ENCODE data around the gene JMJD1C. TPM values are rescaled to one million over a fixed set of nuclear protein-coding genes. Genes with fewer than 3 reads are reported as not detected.

The JMJD1C gene
- total RNA-seq, 2 experiments from 2014 or later = 99.2 to 118 TPM

- POLR2A ChIA-PET = no interaction called here
Measured at GRCh38 chr10:63498665-63499064, 32.9 kb upstream of the JMJD1C start.

GRCh38 chr10:63497321-63497720 is 31.5 kb upstream of the JMJD1C start:
- no peak for DNase-seq (ENCODE audit: low spot score)
- POLR2A ChIA-PET = no interaction called here

More at GRCh38 chr10:63498665-63499064, 32.9 kb upstream of the JMJD1C start:
- H4K20me1 ChIP-seq (ENCODE audit: insufficient read depth, low read length) = no peaks in the 10 kb centered on the region
- DNase-seq (ENCODE audit: low spot score) = no peak
- H3K4me1 ChIP-seq (ENCODE audit: insufficient read depth, low read length, poor library complexity, severe bottlenecking) = no peaks in the 10 kb centered on the region
- no peaks in the 10 kb centered on the region for H3K36me3 ChIP-seq (ENCODE audit: insufficient read depth, low read length)
- H3K4me2 ChIP-seq (ENCODE audit: low read length) = no peak overlapping the region
- H3K79me2 ChIP-seq (ENCODE audit: insufficient read depth, low read depth, low read length) = no peaks in the 10 kb centered on the region; the same call in 1 of the 2 replicates
- no TSS peak for BruUV-seq (replicated peaks)
- H3K4me3 ChIP-seq (ENCODE audit: low read depth, low read length, poor library complexity, severe bottlenecking) = no peak overlapping the region
- intact Hi-C loops (cut with micrococcal nuclease; ENCODE audit: unreplicated experiment) = no loop called here
- no peaks in the 10 kb centered on the region for H3K9me3 ChIP-seq (ENCODE audit: low read length)
- H3K27ac ChIP-seq (ENCODE audit: low read depth, low read length, poor library complexity, severe bottlenecking) = no peak overlapping the region
- TF ChIP-seq CTCF (conservative IDR thresholded peaks at IDR 0.05; ENCODE audit: low read length) (no peak), EZH2phosphoT487 (IDR thresholded peaks at IDR 0.05; ENCODE audit: borderline replicate concordance, low read depth, low read length) (no peak)
- H2AFZ ChIP-seq (ENCODE audit: low read length) = no peak overlapping the region
- H3K9me2 ChIP-seq (ENCODE audit: insufficient read depth, low read length) = no peaks in the 10 kb centered on the region
- CTCF ChIA-PET (ENCODE audit: unreplicated experiment) = interaction anchor here (0.5 kb wide), 1 partner anchor 1887 kb away, joined by 3 read pairs; no protein-coding TSS in a partner anchor

More at GRCh38 chr10:63497321-63497720, 31.5 kb upstream of the JMJD1C start:
- CTCF ChIA-PET (ENCODE audit: unreplicated experiment) = no interaction called here
- intact Hi-C loops (cut with micrococcal nuclease; ENCODE audit: unreplicated experiment) = no loop called here
- no peaks in the 10 kb centered on the region for H3K36me3 ChIP-seq (ENCODE audit: insufficient read depth, low read length)
- no peak overlapping the region for H3K4me2 ChIP-seq (ENCODE audit: low read length)
- H3K9me2 ChIP-seq (ENCODE audit: insufficient read depth, low read length) = no peaks in the 10 kb centered on the region
- TF ChIP-seq CTCF (conservative IDR thresholded peaks at IDR 0.05; ENCODE audit: low read length) = no peak
- no peak for TF ChIP-seq EZH2phosphoT487 (IDR thresholded peaks at IDR 0.05; ENCODE audit: borderline replicate concordance, low read depth, low read length)
- BruUV-seq (replicated peaks) = no TSS peak
- no peaks in the 10 kb centered on the region for H3K4me1 ChIP-seq (ENCODE audit: insufficient read depth, low read length, poor library complexity, severe bottlenecking)
- no peaks in the 10 kb centered on the region for H3K9me3 ChIP-seq (ENCODE audit: low read length)
- no peaks in the 10 kb centered on the region for H4K20me1 ChIP-seq (ENCODE audit: insufficient read depth, low read length)
- peaks cover 3% of the 10 kb centered on the region; the same call in 1 of the 2 replicates for H3K79me2 ChIP-seq (ENCODE audit: insufficient read depth, low read depth, low read length)
- H2AFZ ChIP-seq (ENCODE audit: low read length) = no peak overlapping the region
- no peak overlapping the region for H3K4me3 ChIP-seq (ENCODE audit: low read depth, low read length, poor library complexity, severe bottlenecking)
- H3K27ac ChIP-seq (ENCODE audit: low read depth, low read length, poor library complexity, severe bottlenecking) = no peak overlapping the region
